ENCODE data around the gene EYA2. TPM values are rescaled to one million over a fixed set of nuclear protein-coding genes. Genes with fewer than 3 reads are reported as not detected.

Gene EYA2
- total RNA-seq, 1 experiment from 2014 or later = 0.74 TPM

DNA sequence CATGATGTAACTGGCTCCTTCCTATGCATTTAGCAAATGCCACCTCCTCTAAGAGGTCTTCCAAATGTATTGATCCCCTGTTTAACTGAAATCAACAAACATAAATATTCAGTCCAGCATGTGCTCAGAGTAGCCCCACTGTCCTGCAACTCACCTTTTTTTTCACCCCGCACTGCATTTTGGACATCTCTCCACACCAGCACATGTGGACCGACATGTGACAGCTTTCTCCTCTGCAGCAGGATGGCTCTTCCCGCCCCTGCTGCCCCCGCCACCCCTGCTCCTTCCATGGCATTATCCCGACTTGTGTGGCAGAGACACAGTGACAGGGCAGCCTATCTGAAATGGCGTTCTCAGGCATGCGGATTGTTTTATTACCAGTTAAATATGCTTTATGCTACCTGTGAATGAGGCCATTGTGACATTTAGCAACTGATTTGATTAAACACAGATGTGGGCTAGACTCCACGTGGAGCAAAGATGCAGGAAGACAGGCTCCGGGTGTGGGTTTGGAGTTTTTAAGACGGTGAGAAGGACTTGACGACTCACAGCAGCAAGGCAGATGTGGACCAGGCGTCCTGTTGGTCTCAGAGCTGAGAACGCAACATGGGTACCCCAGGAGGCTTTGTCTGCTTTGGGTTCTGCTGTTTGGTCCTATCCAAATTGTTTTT, 161.2 kb downstream of the EYA2 start:
- no peak overlapping the region for H3K4ac ChIP-seq (ENCODE audit: low read depth, low read length)
- H2BK5ac ChIP-seq (ENCODE audit: insufficient read length, low read length) = no peak overlapping the region
- H2BK15ac ChIP-seq (ENCODE audit: low read depth, low read length) = no peak overlapping the region
- no peak overlapping the region for H3K23ac ChIP-seq (ENCODE audit: insufficient read length, low read depth, low read length)
- no peak overlapping the region for H3K27ac ChIP-seq (ENCODE audit: insufficient read length, low read depth, low read length)
- H3K9me3 ChIP-seq (ENCODE audit: control insufficient read depth, low read depth, low read length) = no peaks in the 10 kb centered on the region
- peaks cover 1% of the 10 kb centered on the region for H3K27me3 Mint-ChIP-seq (ENCODE audit: low read depth)
- no peak overlapping the region for H3T11ph ChIP-seq (ENCODE audit: low read length)
- H3K18ac ChIP-seq (ENCODE audit: insufficient read length, low read depth, low read length) = no peak overlapping the region
- H3K9me3 Mint-ChIP-seq = no peaks in the 10 kb centered on the region
- no peaks in the 10 kb centered on the region for H3K23me2 ChIP-seq (ENCODE audit: insufficient read length, low read depth, low read length, poor library complexity, severe bottlenecking)
- H3K14ac ChIP-seq (ENCODE audit: insufficient read depth, low read length) = no peak overlapping the region
- H3K4me1 Mint-ChIP-seq = peaks cover 0 to 3% of the 10 kb centered on the region in 2 experiments; a peak in 2 of 4 replicates
- H2AFZ ChIP-seq (ENCODE audit: low read length) = no peak overlapping the region
- no peak overlapping the region for H3K9ac ChIP-seq (ENCODE audit: extremely low read depth, insufficient read length, low read length)
- no peak overlapping the region for H3K4me3 Mint-ChIP-seq
- H3K4me2 ChIP-seq (ENCODE audit: insufficient read depth, insufficient read length, low read length) = no peak overlapping the region
- no CpG with 5 or more reads among the region's 13 CpGs for WGBS (ENCODE audit: extremely low coverage, insufficient read length, low lambda C conversion rate)
- no peak overlapping the region for H4K91ac ChIP-seq (ENCODE audit: insufficient read length, low read depth, low read length)
- DNase-seq = no peak
- H3K56ac ChIP-seq (ENCODE audit: insufficient read length, low read depth, low read length) = no peak overlapping the region
- H4K5ac ChIP-seq (ENCODE audit: insufficient read length, low read depth, low read length) = no peak overlapping the region
- no peaks in the 10 kb centered on the region for H4K20me1 ChIP-seq (ENCODE audit: control insufficient read depth, insufficient read depth, insufficient read length)
- no peak overlapping the region; a peak in 1 of 7 replicates for H3K27ac Mint-ChIP-seq
- no peak overlapping the region for H2BK12ac ChIP-seq (ENCODE audit: insufficient read length, low read depth, low read length)
- no peaks in the 10 kb centered on the region for H3K27me3 ChIP-seq (ENCODE audit: insufficient read depth, low read length)
- no peak overlapping the region for H4K8ac ChIP-seq (replicated peaks; ENCODE audit: insufficient read length, low read depth, low read length)
- no peaks in the 10 kb centered on the region for H3K36me3 Mint-ChIP-seq (ENCODE audit: insufficient read depth in 1 of 3, low read depth in 3 of 3)
- H2BK120ac ChIP-seq (ENCODE audit: low read depth, low read length, poor library complexity, severe bottlenecking) = no peak overlapping the region
- no peaks in the 10 kb centered on the region for H3K4me1 ChIP-seq (ENCODE audit: insufficient read depth, low read length)
- H2BK20ac ChIP-seq (ENCODE audit: low read depth, low read length, poor library complexity, severe bottlenecking) = no peak overlapping the region
- no peaks in the 10 kb centered on the region for H3K79me1 ChIP-seq (ENCODE audit: insufficient read depth, low read depth, low read length, poor library complexity, severe bottlenecking)
- H2AK5ac ChIP-seq (ENCODE audit: insufficient read length, low read length) = no peak overlapping the region
- no peak for TF ChIP-seq CTCF (conservative IDR thresholded peaks at IDR 0.05)
- H3K79me2 ChIP-seq (ENCODE audit: insufficient read depth, low read length) = no peaks in the 10 kb centered on the region
